ENCODE measurements around the gene ATL3.
"Not testable (repeated sequence)": the region's sequence is repeated elsewhere in the genome, so short reads cannot be mapped to it uniquely, and the experiment has no call there.

Gene ATL3

DNA sequence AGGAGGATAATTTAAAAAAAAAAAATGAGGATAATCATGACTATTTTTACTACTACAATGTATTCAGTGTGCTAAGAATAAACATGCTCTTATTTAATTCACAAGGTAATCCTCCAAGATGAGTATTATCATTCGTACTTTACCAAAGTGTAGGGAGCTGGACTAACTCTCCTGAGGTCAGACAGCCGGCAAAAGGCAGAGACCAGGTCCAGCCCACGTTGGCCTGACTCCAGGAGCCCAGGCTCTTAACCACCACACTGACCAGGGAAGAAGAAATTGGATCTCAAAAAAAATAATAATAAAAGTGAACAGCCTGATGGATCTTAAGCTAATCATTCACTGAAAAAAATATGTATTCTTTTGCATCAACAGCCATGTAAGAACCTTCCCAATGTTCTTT is 82.2 kb downstream of the ATL3 start:
- no peak for TF ChIP-seq POLR2A (IDR thresholded peaks at IDR 0.05; ENCODE audit: extremely low read depth, insufficient read length)
- no peak overlapping the region for H3K4me3 ChIP-seq (ENCODE audit: low read depth, low read length)
- DNase-seq (ENCODE audit: low read depth), result no peak

DNA sequence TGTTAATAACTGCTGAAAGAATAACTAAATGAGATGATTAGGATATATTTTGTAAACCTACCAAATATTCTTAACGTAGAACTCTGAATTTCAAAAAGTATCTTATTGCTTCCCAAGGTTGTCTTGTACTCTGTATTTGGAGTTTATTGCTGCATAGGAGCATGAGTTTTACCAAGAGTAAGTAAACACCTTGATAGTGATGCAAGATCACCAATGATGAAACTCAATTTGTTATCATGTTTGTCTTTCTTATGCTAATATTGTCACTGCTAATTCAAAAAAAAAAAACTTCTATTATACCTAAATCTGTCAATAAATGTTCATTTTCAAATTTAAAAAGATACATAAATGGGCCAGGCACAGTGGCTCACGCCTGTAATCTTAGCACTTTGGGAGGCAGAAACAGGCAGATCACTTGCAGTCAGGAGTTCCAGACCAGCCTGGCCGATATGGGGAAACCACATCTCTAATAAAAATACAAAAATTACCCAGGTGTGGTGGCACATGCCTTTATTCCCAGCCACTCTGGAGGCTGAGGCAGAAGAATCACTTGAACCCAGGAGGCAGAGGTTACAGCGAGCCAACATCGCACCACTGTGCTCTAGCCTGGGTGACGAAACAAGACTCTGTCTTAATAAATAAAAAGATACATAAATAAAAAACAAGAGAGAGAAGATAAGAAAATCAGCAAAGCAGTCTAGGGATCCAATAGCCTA is 84.6 kb downstream of the ATL3 start:
- no peak for DNase-seq (ENCODE audit: low read depth)
- TF ChIP-seq, protein P1, sequence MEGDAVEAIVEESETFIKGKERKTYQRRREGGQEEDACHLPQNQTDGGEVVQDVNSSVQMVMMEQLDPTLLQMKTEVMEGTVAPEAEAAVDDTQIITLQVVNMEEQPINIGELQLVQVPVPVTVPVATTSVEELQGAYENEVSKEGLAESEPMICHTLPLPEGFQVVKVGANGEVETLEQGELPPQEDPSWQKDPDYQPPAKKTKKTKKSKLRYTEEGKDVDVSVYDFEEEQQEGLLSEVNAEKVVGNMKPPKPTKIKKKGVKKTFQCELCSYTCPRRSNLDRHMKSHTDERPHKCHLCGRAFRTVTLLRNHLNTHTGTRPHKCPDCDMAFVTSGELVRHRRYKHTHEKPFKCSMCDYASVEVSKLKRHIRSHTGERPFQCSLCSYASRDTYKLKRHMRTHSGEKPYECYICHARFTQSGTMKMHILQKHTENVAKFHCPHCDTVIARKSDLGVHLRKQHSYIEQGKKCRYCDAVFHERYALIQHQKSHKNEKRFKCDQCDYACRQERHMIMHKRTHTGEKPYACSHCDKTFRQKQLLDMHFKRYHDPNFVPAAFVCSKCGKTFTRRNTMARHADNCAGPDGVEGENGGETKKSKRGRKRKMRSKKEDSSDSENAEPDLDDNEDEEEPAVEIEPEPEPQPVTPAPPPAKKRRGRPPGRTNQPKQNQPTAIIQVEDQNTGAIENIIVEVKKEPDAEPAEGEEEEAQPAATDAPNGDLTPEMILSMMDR (IDR thresholded peaks at IDR 0.05; ENCODE audit: low read depth, low read length), result no peak
- TF ChIP-seq, protein P2, sequence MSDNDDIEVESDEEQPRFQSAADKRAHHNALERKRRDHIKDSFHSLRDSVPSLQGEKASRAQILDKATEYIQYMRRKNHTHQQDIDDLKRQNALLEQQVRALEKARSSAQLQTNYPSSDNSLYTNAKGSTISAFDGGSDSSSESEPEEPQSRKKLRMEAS (IDR thresholded peaks at IDR 0.05; ENCODE audit: low read depth, low read length), result no peak
- TF ChIP-seq MYC (IDR thresholded peaks at IDR 0.05; ENCODE audit: low read depth, low read length) (no peak), POLR2A (IDR thresholded peaks at IDR 0.05; ENCODE audit: extremely low read depth, insufficient read length) (no peak)
- H3K4me3 ChIP-seq (ENCODE audit: low read depth, low read length), result no peak overlapping the region

DNA sequence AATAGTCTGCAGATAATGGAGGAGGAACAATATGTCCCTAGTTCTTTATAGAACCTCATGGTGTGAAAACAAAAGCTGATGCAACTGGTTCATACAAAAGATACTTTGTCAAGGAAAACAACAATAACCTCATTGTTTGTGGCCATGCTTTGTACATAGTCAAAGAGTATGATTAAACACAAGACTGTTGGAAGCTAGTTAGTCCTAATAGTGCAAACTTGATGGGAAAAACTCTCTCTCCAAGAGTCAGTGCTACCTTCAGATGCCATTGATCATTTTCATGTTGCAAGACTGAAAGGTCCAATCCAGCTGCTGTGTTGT is 87.9 kb downstream of the ATL3 start:
- no peak for DNase-seq (ENCODE audit: low read depth)
- TF ChIP-seq MYC (IDR thresholded peaks at IDR 0.05; ENCODE audit: low read depth, low read length) (no peak), POLR2A (IDR thresholded peaks at IDR 0.05; ENCODE audit: extremely low read depth, insufficient read length) (no peak)
- TF ChIP-seq, protein P1 (IDR thresholded peaks at IDR 0.05; ENCODE audit: low read depth, low read length), result no peak
- TF ChIP-seq, protein P2 (IDR thresholded peaks at IDR 0.05; ENCODE audit: low read depth, low read length), result no peak

DNA sequence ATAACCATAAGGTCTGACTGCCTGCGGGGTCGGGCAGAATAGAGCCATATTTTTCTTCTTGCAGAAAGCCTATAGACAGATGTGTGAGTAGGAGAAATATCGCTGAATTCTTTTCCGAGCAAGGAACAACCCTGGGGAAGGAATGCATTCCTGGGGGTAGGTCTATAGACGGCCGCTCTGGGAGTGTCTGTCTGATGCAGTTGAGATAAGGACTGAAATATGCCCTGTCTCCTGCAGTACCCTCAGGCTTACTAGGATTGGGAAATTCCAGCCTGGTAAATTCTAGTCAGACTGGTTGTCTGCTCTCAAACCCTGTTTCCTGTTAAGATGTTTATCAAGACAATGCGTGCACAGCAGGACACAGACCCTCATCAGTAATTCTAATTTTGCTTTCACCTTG is 90.0 kb downstream of the ATL3 start:
- H3K4me3 ChIP-seq (ENCODE audit: low read depth, low read length); DNase-seq (ENCODE audit: low read depth): not testable (repeated sequence)

More for the DNA sequence above, 87.9 kb downstream of the ATL3 start:
- H3K4me3 ChIP-seq (ENCODE audit: low read depth, low read length), result no peak overlapping the region

DNA sequence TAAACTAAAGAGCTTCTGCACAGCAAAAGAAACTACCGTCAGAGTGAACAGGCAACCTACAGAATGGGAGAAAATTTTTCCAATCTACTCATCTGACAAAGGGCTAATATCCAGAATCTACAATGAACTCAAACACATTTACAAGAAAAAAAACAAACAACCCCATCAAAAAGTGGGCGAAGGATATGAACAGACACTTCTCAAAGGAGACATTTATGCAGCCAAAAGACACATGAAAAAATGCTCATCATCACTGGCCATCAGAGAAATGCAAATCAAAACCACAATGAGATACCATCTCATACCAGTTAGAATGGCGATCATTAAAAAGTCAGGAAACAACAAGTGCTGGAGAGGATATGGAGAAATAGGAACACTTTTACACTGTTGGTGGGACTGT is 92.3 kb downstream of the ATL3 start:
- DNase-seq (ENCODE audit: low read depth); H3K4me3 ChIP-seq (ENCODE audit: low read depth, low read length): not testable (repeated sequence)

DNA sequence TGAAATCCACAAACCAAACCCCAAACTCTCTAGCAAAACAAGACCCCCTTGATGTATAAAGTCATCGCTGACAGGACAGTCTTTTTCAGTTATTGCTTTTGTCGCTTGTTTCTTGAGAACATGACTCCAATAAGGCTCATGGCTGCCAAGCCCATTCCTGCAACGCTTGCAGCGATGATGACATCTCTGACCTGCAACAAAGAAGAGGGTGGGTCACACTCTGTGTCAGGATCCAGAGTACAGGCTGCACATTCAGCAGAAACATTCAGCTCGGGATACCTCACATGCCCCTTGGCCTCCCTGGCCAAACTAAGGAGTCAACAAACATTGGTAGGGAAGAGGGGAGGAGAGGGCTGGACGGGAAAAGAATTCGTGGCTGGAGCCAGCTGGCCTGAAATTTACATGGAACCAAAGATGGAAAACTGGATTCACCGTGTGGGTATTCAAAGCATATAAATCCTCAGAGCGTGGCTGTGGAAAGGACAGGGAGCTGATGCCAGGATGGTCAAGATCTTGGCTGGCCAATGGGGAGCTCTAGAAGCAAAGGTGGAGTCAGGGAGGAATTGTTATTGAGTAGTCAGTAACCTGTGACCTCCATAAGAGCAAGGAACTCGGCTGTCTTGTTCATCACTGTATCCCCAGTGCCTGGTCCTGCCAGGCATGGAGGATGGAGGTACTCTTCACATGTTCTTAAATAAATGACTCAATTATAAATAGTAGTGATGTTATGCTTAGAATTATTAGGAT is 96.1 kb downstream of the ATL3 start:
- TF ChIP-seq, protein P1 (IDR thresholded peaks at IDR 0.05; ENCODE audit: low read depth, low read length), result no peak
- TF ChIP-seq MYC (IDR thresholded peaks at IDR 0.05; ENCODE audit: low read depth, low read length) (no peak), POLR2A (IDR thresholded peaks at IDR 0.05; ENCODE audit: extremely low read depth, insufficient read length) (no peak)
- TF ChIP-seq, protein P2 (IDR thresholded peaks at IDR 0.05; ENCODE audit: low read depth, low read length), result no peak
- peak; percentile 18 for DNase-seq (ENCODE audit: low read depth)
- peak overlapping the region; percentile 33 for H3K4me3 ChIP-seq (ENCODE audit: low read depth, low read length)

All from NB4 (cell line).